ENCODE data around the gene SRRM1.
"Not testable (repeated sequence)": the region's sequence is repeated elsewhere in the genome, so short reads cannot be mapped to it uniquely, and the experiment has no call there.

Gene SRRM1

GRCh38 chr1:24720152-24720551 is 77.0 kb downstream of the SRRM1 start:
- no peak for DNase-seq

GRCh38 chr1:24721533-24721932 is 78.4 kb downstream of the SRRM1 start:
- DNase-seq, result no peak

- DNase-seq, result not testable (repeated sequence)
Observed at GRCh38 chr1:24722073-24723035, 79.3 kb downstream of the SRRM1 start.
